GOT3 (cell line): ENCODE results near the gene GREB1.

Source experiments
- DNase-seq: peaks from one replicate; lab custom pipeline; 2025; ENCODE audit warnings: mixed read lengths; lab: John Stamatoyannopoulos, UW

GREB1 gene

GRCh38 chr2:11533278-11534070, at the start of gene GREB1:
GREB1 (plus strand) TSS chr2:11534045; CDS start chr2:11556615, 22,570 bp downstream.
- DNase-seq, result no peak

DNA sequence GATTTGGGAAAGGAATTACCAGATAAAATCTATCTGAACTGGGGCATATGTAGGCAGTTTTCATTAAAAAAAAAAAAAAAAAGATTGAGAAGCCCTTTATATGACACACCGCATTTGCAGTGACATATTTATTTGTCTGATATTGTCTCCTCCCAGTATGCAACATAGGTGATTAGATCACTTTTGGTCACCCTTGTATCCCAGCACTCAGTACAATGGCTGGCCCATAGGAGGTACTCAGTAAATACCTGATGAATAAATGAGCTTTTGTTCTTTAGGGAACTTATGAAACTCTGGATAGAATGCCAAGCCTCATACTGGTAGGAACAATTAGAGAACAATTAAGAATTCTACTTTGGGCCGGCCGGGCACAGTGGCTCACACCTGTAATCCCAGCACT, 45.0 kb upstream of the GREB1 start:
- no peak for DNase-seq

DNA sequence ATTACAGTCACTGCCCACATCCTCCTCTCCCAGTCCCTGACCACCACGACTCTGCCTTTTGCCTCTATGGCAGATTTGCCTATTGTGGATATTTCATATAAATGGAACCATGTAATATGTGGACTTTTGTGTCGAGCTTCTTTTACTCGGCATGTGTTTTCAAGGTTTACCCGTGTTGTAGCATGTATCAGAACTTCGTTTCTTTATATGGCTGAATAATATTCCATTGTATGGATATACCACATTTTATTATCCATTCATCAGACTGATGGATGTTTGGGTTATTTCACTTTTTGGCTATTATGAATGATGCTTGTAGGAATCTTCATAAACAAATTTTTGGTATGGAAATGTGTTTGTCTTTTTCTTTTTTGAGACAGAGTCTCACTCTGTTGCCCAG, 43.7 kb upstream of the GREB1 start:
- DNase-seq, result no peak

DNA sequence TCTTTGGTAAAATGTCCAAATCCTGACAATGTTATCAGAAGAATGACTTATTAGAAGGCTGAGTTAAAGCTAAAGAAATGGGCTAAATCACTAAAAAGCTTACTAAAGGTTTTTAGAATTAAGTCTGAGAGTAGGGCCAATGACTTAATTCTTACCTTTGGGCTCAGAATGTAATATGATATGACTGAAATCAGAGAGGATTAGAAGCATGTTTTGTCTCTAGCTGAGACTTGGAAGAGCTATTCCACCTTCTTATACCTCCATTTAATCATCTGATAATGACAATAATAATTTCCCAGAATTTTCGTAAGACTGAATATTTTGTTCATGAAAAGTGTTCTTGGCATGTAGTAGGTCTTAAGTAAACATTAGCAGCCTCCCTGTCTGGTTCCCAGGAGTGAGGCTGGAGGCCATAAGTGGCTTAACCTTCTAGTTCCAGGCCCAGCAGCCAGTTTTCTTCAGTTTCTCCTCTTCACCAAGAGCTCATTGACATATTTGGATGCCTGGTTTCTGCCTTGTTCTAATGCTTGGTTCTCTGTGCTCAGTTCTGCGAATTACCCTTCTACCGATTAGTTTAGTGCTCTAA, 42.4 kb upstream of the GREB1 start:
- DNase-seq, result no peak

GRCh38 chr2:11492244-11492643, 41.6 kb upstream of the GREB1 start:
- no peak for DNase-seq

- DNase-seq, result no peak
These were observed 41.1 kb upstream of the GREB1 start for GRCh38 chr2:11492720-11493119.

DNA sequence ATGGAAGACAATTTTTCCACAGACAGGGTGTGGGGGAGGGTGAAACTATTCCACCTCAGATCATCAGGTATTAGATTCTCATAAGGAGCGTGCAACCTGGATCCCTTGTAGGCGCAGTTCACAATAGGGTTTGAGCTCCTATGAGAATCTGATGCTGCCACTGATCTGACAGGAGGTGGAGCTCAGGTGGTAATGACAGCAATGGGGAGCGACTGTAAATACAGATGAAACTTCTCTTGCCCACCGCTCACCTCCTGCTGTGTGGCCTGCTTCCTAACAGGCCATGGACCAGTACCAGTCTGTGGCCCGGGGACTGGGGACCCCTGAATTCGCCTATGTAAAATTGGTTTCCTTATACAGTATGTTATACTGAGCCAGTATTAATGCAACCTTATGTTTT, 40.6 kb upstream of the GREB1 start:
- no peak for DNase-seq

DNA sequence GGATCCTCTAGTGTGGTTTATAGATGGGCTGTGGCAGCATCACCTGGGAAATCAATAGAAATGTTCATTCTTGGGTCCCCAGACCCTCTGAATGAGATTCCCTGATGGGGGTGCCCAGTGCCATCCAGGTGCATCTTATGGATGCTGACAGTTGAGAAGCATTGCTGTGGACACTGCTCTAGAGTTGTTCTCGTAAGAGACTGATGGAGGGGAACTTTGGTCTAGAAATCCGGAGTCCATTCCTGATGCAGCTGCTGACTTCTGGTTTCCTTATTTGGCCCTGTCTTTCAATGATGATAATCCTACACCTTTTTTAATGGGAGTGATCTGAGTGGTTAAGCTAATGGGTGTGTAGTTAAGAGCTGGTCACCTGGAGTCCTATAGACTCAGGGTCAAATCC, 39.5 kb upstream of the GREB1 start:
- no peak for DNase-seq

GRCh38 chr2:11495844-11496681, 37.8 kb upstream of the GREB1 start:
- DNase-seq, result no peak

GRCh38 chr2:11498543-11499034, 35.3 kb upstream of the GREB1 start:
- no peak for DNase-seq

DNA sequence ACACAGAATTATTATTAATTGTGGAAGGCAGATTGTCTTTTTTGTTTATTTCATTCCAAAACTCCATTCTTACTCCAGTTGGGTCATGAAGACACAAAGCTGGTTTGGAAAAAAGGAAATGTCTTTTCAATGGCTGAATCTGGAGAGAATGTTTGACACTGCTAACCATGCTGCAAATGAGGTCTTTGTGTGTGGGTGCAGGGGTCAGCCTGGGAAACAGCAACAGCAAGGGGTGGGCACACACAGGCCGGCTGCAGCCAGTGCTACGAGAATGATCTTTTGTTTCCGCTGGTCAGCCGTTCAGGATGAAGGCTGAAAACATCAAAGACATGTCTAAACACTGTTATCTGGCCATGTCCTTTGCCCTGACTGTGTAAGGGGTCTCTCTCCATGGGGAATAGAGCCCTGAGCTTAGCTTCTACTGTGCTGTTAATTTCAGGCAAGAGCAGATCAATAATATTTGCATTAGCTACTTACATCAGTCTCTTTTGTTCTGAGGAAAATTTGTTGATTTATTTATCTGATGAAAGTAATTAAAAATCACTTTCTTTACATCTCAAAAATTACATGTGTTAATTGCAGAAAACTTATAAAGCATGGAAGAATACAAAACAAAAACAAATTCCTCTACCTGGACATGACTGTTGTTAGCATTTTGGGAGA, 34.6 kb upstream of the GREB1 start:
- DNase-seq, result no peak

GRCh38 chr2:11500702-11501303, 33.0 kb upstream of the GREB1 start:
- DNase-seq, result no peak

GRCh38 chr2:11502740-11503292, 31.0 kb upstream of the GREB1 start:
- no peak for DNase-seq

DNA sequence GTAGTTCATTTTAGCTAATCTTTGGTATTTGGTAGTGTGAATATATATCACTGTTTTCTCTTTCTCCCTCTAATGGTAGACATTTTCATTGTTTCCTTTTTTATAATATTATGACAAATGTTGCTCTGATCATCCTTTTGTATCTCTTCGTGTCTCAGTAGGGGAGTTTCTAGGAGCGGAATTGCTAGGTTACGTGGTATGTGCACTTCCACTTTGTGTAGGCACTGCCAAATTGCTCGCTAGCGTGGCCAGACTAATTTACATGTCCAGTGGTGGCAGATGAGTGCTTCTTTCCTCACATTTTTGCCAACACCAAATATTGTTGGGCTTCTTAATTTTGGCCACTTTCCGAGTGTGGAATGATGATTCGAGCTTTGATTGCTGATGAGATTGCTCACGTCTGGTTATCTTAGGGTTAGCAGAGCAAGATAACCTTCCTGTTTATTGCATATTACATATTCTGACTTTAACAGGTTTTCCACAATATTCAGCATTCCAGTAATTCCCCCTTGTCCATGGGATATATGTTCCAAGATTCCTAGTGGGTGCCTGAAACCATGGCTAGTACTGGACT, 30.4 kb upstream of the GREB1 start:
- DNase-seq, result no peak

- no peak for DNase-seq
These were observed 27.9 kb upstream of the GREB1 start for GRCh38 chr2:11505652-11506610.

GRCh38 chr2:11506611-11506969, 27.3 kb upstream of the GREB1 start:
- DNase-seq, result no peak

DNA sequence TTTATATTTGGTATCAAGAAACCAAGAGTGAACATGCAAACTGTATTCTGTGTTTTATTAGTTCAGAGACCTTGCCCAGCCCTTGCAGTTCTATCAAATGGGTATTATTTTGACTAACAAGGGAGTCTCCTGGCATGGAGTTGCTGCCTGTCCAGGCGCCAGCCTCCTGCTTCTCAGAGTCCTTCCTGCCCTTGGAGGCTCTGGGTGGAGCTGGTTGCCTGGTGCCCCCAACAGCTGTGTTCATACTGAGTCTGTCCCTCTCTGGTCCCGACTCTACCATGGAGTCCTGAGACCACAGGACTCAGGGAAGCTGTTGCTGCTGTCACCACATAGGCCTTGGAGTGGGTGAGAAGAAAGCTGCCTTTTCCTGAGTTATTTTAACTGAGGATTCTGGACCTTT, 26.3 kb upstream of the GREB1 start:
- no peak for DNase-seq

DNA sequence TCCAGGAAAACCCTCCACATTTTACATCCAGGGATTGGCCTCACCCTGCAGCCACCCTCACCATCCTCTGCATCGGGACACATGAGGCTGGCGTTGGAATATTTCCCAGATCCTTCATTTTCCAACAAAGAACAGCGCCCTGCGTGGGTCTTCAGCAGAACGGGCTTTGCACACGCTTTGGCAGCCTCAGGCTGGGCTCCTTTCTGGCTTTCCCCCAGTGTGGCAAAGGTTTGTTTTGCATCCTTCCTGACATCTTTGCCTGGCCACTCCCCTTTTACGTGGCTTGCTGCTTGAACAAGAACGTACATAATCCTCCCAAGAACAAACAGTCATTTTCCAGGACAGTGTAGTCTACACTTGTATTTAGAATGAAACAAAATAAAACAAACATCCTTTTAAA, 25.6 kb upstream of the GREB1 start:
- no peak for DNase-seq

DNA sequence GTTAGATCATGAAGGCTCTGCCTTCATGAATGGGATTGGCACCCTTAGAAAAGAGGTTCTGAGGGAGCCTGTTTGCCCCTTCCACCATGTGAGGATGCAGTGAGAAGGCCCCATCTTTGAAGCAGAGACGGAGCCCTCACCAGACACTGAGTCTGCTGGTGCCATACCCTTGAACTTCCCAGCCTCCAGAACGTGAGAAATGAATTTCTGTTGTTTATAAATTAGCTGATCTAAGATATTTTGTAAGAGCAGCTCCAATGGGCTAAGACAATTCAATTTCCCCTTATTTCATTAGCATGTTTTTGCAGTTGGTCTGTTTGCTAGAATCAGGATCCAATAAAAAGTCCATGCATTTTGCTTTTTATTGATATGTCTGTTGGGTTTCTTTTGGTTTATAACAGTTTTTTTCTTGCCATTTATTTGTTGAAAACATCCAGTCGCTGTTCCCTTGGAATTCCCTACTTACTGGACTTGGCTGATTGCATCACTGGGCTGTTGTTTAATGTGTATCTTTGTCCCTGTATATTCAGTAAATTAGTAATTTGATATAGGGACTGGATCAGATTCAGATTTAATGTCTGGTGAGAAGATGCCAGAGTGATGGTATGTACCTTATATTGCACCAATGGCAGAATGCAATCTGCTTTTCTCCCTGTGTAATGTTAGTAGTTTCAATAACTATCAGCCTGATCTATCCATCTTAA, 24.0 kb upstream of the GREB1 start:
- no peak for DNase-seq
